GM12878 (cell line): Measurements from ENCODE around the gene TRPM3. TPM values are rescaled to one million over a fixed set of nuclear protein-coding genes. Genes with fewer than 3 reads are reported as not detected.

Experiments
- ATAC-seq: fragments of 200-7000 bp; cut with Tn5 transposase; 3 replicates; pipeline ENCODE4 v1.9.1; 2020; ENCODE audit warnings: mild to moderate bottlenecking, moderate library complexity
- BruUV-seq: library from RNA; stranded (reverse); fragments of 400-500 nt; replicated peaks from 2 replicates; lab custom pipeline; 2021; lab: Mats Ljungman, UMichigan
- CTCF ChIA-PET: fragments of 300-600 bp; sonication (Branson Sonifier 250); formaldehyde crosslinking; extraction: SDS; loops from one replicate; lab custom pipeline; 2021; ENCODE audit warnings: inconsistent platforms; lab: Yijun Ruan, JAX
- POLR2A ChIA-PET: fragments of 350-600 bp; formaldehyde crosslinking; extraction: SDS; loops from one replicate; lab custom pipeline; 2021; ENCODE audit warnings: inconsistent platforms; lab: Charles Lee
- RAD21 ChIA-PET: fragments of 300-600 bp; sonication (Branson Sonifier 250); formaldehyde crosslinking; loops from one replicate; lab custom pipeline; 2023; ENCODE audit warnings: antibody characterized with exemption; ENCODE audit not compliant: unreplicated experiment; lab: Charles Lee
- SMC1A ChIA-PET: fragments of 300-600 bp; sonication (Branson Sonifier 250); formaldehyde crosslinking; loops from one replicate; lab custom pipeline; 2023; ENCODE audit not compliant: unreplicated experiment, uncharacterized antibody; lab: Charles Lee
- DNase-seq: peaks from one replicate; pipeline ENCODE4 v3.0.0-alpha.2; 2011; ENCODE audit warnings: low read depth, low spot score
- FAIRE-seq: peaks from 3 replicates; lab custom pipeline; 2011; peaks lifted over from hg19 to GRCh38; lab: Jason Lieb, UNC
- H2AFZ ChIP-seq: 2 replicates; pipeline ENCODE4 v1.6.0; 2011; ENCODE audit warnings: low read depth, low read length, control low read depth; ENCODE audit not compliant: control insufficient read depth
- H3K27ac ChIP-seq: 2 replicates; pipeline ENCODE4 v1.5.1; 2011; ENCODE audit warnings: control low read depth; ENCODE audit not compliant: control insufficient read depth, insufficient read depth
- H3K27me3 ChIP-seq, 2 experiments: replicated peaks in 1 of 2; 2 replicates each; pipeline versions ENCODE4 v1.6.0 to v1.6.1; 2011; ENCODE audit warnings: low read length in 1 of 2; ENCODE audit not compliant: control insufficient read depth in 2 of 2, insufficient read depth in 2 of 2
- H3K36me3 ChIP-seq, 2 experiments: 2 replicates each; pipeline ENCODE4 v1.5.1; 2011; ENCODE audit warnings: low read length in 1 of 2; ENCODE audit not compliant: control insufficient read depth in 2 of 2, insufficient read depth in 2 of 2
- H3K4me1 ChIP-seq: 2 replicates; pipeline ENCODE4 v1.6.1; 2011; ENCODE audit warnings: mild to moderate bottlenecking, low read length, moderate library complexity, mixed read lengths; ENCODE audit not compliant: control insufficient read depth, insufficient read depth
- H3K4me2 ChIP-seq: 2 replicates; pipeline ENCODE4 v1.6.0; 2011; ENCODE audit warnings: control low read depth; ENCODE audit not compliant: control insufficient read depth, insufficient read depth
- H3K4me3 ChIP-seq: fragments of 200-600 bp; sonication (generic); 2 replicates; pipeline ENCODE4 v1.5.1; 2016
- H3K79me2 ChIP-seq: 2 replicates; pipeline ENCODE4 v1.6.0; 2011; ENCODE audit warnings: low read length; ENCODE audit not compliant: control insufficient read depth, insufficient read depth
- H3K9ac ChIP-seq: 2 replicates; pipeline ENCODE4 v1.8.0; 2011; ENCODE audit warnings: low read length, control low read depth, mixed read lengths; ENCODE audit not compliant: control insufficient read depth, insufficient read depth
- H3K9me3 ChIP-seq: replicated peaks from 3 replicates; pipeline ENCODE4 v1.5.1; 2011; ENCODE audit warnings: mild to moderate bottlenecking, low read length; ENCODE audit not compliant: control insufficient read depth, insufficient read depth
- H4K20me1 ChIP-seq: 2 replicates; pipeline ENCODE4 v1.6.0; 2011; ENCODE audit not compliant: control insufficient read depth, insufficient read depth
- BHLHE40 ChIP-seq, 2 experiments: fragments of 450-650 bp in 1 of 2; IDR thresholded peaks; 2 replicates each; pipeline ENCODE4 v1.6.1; 2011 to 2017; ENCODE audit warnings: low read depth in 2 of 2, borderline replicate concordance in 1 of 2, improper control_type of control experiment in 1 of 2, low read length in 1 of 2, mild to moderate bottlenecking in 1 of 2
- JUNB ChIP-seq: IDR thresholded peaks from 2 replicates; pipeline ENCODE4 v1.6.1; 2016; ENCODE audit warnings: antibody characterized with exemption, mild to moderate bottlenecking
- PKNOX1 ChIP-seq: fragments of 450-650 bp; IDR thresholded peaks from 2 replicates; pipeline ENCODE4 v1.6.1; 2016; ENCODE audit warnings: mild to moderate bottlenecking
- RAD51 ChIP-seq: fragments of 450-650 bp; IDR thresholded peaks from 2 replicates; pipeline ENCODE4 v1.6.1; 2016; ENCODE audit warnings: moderate library complexity, mild to moderate bottlenecking, inconsistent platforms
- RB1 ChIP-seq: fragments of 450-650 bp; formaldehyde crosslinking; IDR thresholded peaks from 2 replicates; pipeline ENCODE4 v1.6.1; 2017; ENCODE audit warnings: mild to moderate bottlenecking, borderline replicate concordance
- SUPT20H ChIP-seq: IDR thresholded peaks from 2 replicates; pipeline ENCODE4 v1.6.1; 2011; ENCODE audit warnings: low read depth, mild to moderate bottlenecking, low read length, moderate library complexity, borderline replicate concordance; ENCODE audit not compliant: control insufficient read depth
- TARDBP ChIP-seq: IDR thresholded peaks from 2 replicates; pipeline ENCODE4 v1.6.1; 2016; ENCODE audit warnings: borderline replicate concordance
- TCF7 ChIP-seq: IDR thresholded peaks from 2 replicates; pipeline ENCODE4 v1.6.1; 2014; ENCODE audit warnings: antibody characterized with exemption, borderline replicate concordance
- ZBTB11 ChIP-seq: fragments of 450-650 bp; formaldehyde crosslinking; IDR thresholded peaks from 2 replicates; pipeline ENCODE4 v1.5.0; 2022; ENCODE audit warnings: mild to moderate bottlenecking, missing genetic modification characterization
- ZNF207 ChIP-seq: fragments of 450-650 bp; IDR thresholded peaks from 2 replicates; pipeline ENCODE4 v1.6.1; 2014; ENCODE audit warnings: antibody characterized with exemption, mild to moderate bottlenecking, borderline replicate concordance
- ZNF274 ChIP-seq: IDR thresholded peaks from one replicate; pipeline ENCODE4 v1.8.0; 2011; ENCODE audit not compliant: insufficient read length, insufficient read depth
- WGBS: methylation state at CpG from one replicate; pipeline ENCODE4 v1.1.6; 2016; ENCODE audit warnings: low lambda C conversion rate; ENCODE audit not compliant: insufficient replicate concordance, insufficient coverage; ENCODE audit errors: missing lambda C conversion rate; 5-methylcytosine and 5-hydroxymethylcytosine counted together
- in situ Hi-C: fragments of 300-500 bp; cut with MboI; formaldehyde crosslinking; loops from 9 replicates; pipeline ENCODE4 v1.14.3; 2018; ENCODE audit warnings: mixed read lengths
- intact Hi-C: fragments of 100-400 bp; cut with micrococcal nuclease; formaldehyde crosslinking; loops from one replicate; pipeline ENCODE4 v1.14.2; 2022; ENCODE audit not compliant: unreplicated experiment
- polyA plus RNA-seq, 11 experiments: library from polyadenylated mRNA; depleted of rRNA in 4 of 11; unstranded in 6 of 11; stranded (reverse) in 5 of 11; fragments of >200 nt; fragmentation: Nextera tagmentation in 4 of 11; fragmentation: Illumina TruSeq in 1 of 11; extraction: Ambion mirVana in 4 of 11; extraction: Trizol in 1 of 11; gene quantifications; 1 replicate in 1 of 11; 2 replicates in 10 of 11; pipeline versions ENCODE4 v1.2.1 to v1.2.3, GENCODE V29; 2011 to 2016; ENCODE audit warnings: inconsistent platforms in 2 of 11, missing spikeins in 2 of 11, low read depth in 1 of 11
- total RNA-seq, 4 experiments: library from RNA; depleted of rRNA in 3 of 4; stranded (reverse); fragments of >200 nt in 3 of 4; fragmentation: Illumina TruSeq in 1 of 4; extraction: Trizol in 1 of 4; gene quantifications; 2 replicates each; pipeline versions ENCODE4 v1.2.1 to v1.2.3, GENCODE V29; 2013 to 2021
- TF ChIP-seq, protein P1 (sequence below): fragments of 450-650 bp; IDR thresholded peaks from 2 replicates; pipeline ENCODE4 v1.6.1; 2016; ENCODE audit warnings: mild to moderate bottlenecking
- TF ChIP-seq, protein P2 (sequence below): fragments of 450-650 bp; IDR thresholded peaks from 2 replicates; pipeline ENCODE4 v1.6.1; 2017; ENCODE audit warnings: mild to moderate bottlenecking

The TRPM3 gene
- total and polyA plus RNA-seq, 10 of the 15 experiments (the other 5 are each of a cell fraction or from before 2014, with no cell fraction given), result not detected

DNA sequence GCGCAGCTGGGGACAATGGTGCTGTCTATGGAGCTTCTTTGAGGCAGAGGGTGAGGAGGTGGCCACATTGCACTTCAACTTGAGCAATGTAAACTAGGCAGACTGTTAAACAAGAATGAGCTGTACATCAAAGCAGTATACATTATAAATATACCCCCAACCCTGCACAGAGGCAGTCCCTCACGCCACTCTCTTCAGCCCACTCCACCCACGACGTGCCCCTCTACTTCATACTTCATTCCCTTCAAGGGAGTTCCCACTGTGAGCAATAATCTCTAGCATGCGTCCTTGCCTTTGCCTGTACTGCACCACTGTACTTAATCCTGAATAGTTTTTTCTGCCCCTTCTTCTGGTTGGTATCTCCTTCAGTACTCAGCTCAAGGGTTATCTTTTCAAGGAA is 14.4 kb downstream of the TRPM3 start:
- H3K4me2 ChIP-seq, result no peak overlapping the region
- H3K9ac ChIP-seq, result no peak overlapping the region
- intact Hi-C loops (no loop called here), in situ Hi-C loops (no loop called here)
- H3K79me2 ChIP-seq, result no peaks in the 10 kb centered on the region
- RAD21 ChIA-PET, result no interaction called here
- 3% methylated on average over 5 of the region's 5 CpGs for WGBS
- CTCF ChIA-PET, result no interaction called here
- SMC1A ChIA-PET, result no interaction called here
- H3K9me3 ChIP-seq, result no peaks in the 10 kb centered on the region
- H3K36me3 ChIP-seq, result no peaks in the 10 kb centered on the region
- POLR2A ChIA-PET, result interaction anchor here (0.6 kb wide), 1 partner anchor 11 kb away, joined by 3 read pairs; no protein-coding TSS in a partner anchor
- FAIRE-seq (no peak), ATAC-seq (no peak), DNase-seq (no peak)
- H2AFZ ChIP-seq, result no peak overlapping the region
- H3K27me3 ChIP-seq, result no peaks in the 10 kb centered on the region
- H3K4me3 ChIP-seq, result no peak overlapping the region
- no TSS peak for BruUV-seq
- H3K4me1 ChIP-seq, result no peaks in the 10 kb centered on the region
- TF ChIP-seq RB1 (no peak), TCF7 (no peak), BHLHE40 (IDR thresholded peaks at IDR 0.05; ENCODE audit: borderline replicate concordance in 1 of 2, low read depth in 2 of 2, low read length in 1 of 2) (no peak), RAD51 (no peak), JUNB (no peak), ZNF274 (no peak), ZBTB11 (CRISPR knock-in tag) (no peak), TARDBP (no peak), PKNOX1 (no peak), ZNF207 (no peak), SUPT20H (no peak)
- TF ChIP-seq, protein P1, sequence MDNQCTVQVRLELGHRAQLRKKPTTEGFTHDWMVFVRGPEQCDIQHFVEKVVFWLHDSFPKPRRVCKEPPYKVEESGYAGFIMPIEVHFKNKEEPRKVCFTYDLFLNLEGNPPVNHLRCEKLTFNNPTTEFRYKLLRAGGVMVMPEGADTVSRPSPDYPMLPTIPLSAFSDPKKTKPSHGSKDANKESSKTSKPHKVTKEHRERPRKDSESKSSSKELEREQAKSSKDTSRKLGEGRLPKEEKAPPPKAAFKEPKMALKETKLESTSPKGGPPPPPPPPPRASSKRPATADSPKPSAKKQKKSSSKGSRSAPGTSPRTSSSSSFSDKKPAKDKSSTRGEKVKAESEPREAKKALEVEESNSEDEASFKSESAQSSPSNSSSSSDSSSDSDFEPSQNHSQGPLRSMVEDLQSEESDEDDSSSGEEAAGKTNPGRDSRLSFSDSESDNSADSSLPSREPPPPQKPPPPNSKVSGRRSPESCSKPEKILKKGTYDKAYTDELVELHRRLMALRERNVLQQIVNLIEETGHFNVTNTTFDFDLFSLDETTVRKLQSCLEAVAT, result no peak
- TF ChIP-seq, protein P2, sequence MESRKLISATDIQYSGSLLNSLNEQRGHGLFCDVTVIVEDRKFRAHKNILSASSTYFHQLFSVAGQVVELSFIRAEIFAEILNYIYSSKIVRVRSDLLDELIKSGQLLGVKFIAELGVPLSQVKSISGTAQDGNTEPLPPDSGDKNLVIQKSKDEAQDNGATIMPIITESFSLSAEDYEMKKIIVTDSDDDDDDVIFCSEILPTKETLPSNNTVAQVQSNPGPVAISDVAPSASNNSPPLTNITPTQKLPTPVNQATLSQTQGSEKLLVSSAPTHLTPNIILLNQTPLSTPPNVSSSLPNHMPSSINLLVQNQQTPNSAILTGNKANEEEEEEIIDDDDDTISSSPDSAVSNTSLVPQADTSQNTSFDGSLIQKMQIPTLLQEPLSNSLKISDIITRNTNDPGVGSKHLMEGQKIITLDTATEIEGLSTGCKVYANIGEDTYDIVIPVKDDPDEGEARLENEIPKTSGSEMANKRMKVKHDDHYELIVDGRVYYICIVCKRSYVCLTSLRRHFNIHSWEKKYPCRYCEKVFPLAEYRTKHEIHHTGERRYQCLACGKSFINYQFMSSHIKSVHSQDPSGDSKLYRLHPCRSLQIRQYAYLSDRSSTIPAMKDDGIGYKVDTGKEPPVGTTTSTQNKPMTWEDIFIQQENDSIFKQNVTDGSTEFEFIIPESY, result no peak
- no peak overlapping the region for H3K27ac ChIP-seq
- no peaks in the 10 kb centered on the region for H4K20me1 ChIP-seq
